Stimulated activated effector memory CD8-positive, alpha-beta T cell treated with anti-CD3 and anti-CD28 coated beads, Interleukin-12 subunit alpha, Interleukin-12 subunit beta, amount 100 ng/mL, for 72 hours (primary cell): ENCODE results near the gene OR2A2.
A peak's percentile ranks its signal among the peaks of the same experiment; 100 is the strongest.
"Not testable (repeated sequence)": the region's sequence is repeated elsewhere in the genome, so short reads cannot be mapped to it uniquely, and the experiment has no call there.

Source experiments
- ATAC-seq: fragments of 150-1000 bp; cut with Tn5 transposase; 2 replicates; pipeline ENCODE4 v1.10.0; 2021
- DNase-seq, 2 donors: peaks; one replicate each; pipeline ENCODE4 v3.0.0; 2021 to 2022; ENCODE audit warnings: low spot score in 2 of 2
- H3K27ac Mint-ChIP-seq: one replicate; pipeline ENCODE4 v1.8.0; 2022; ENCODE audit warnings: mild to moderate bottlenecking, mixed read lengths
- H3K36me3 Mint-ChIP-seq: one replicate; pipeline ENCODE4 v1.8.0; 2022; ENCODE audit warnings: mild to moderate bottlenecking, mixed read lengths
- H3K4me1 Mint-ChIP-seq: one replicate; pipeline ENCODE4 v1.8.0; 2022; ENCODE audit warnings: mixed read lengths
- H3K4me3 Mint-ChIP-seq: one replicate; pipeline ENCODE4 v1.8.0; 2022; ENCODE audit warnings: mild to moderate bottlenecking, mixed read lengths
- H3K9me3 Mint-ChIP-seq: one replicate; pipeline ENCODE4 v1.8.0; 2022; ENCODE audit warnings: mixed read lengths

Gene OR2A2

GRCh38 chr7:144127714-144128334, 18.4 kb downstream of the OR2A2 start:
- DNase-seq (peak; percentile 86 to 91), ATAC-seq (peak; percentile 95)
- H3K27ac Mint-ChIP-seq, result no peak overlapping the region
- no peaks in the 10 kb centered on the region for H3K9me3 Mint-ChIP-seq
- no peaks in the 10 kb centered on the region for H3K36me3 Mint-ChIP-seq
- no peak overlapping the region for H3K4me3 Mint-ChIP-seq
- H3K4me1 Mint-ChIP-seq, result peaks cover 5% of the 10 kb centered on the region

- not testable (repeated sequence) for H3K4me3 Mint-ChIP-seq, H3K4me1 Mint-ChIP-seq, DNase-seq, ATAC-seq, H3K9me3 Mint-ChIP-seq, H3K27ac Mint-ChIP-seq, H3K36me3 Mint-ChIP-seq
Observed at GRCh38 chr7:144129601-144130000, 20.2 kb downstream of the OR2A2 start.

- DNase-seq (no peak), ATAC-seq (no peak)
- H3K4me3 Mint-ChIP-seq, result no peak overlapping the region
- peaks cover 5% of the 10 kb centered on the region for H3K4me1 Mint-ChIP-seq
- H3K9me3 Mint-ChIP-seq, result no peaks in the 10 kb centered on the region
- H3K36me3 Mint-ChIP-seq, result no peaks in the 10 kb centered on the region
- H3K27ac Mint-ChIP-seq, result no peak overlapping the region
Observed at GRCh38 chr7:144130730-144131129, 21.3 kb downstream of the OR2A2 start.

GRCh38 chr7:144132262-144132661, 22.9 kb downstream of the OR2A2 start:
- ATAC-seq, result no peak
- Mint-ChIP-seq H3K4me1 (peaks cover 5% of the 10 kb centered on the region), H3K4me3 (no peak overlapping the region), H3K9me3 (no peaks in the 10 kb centered on the region), H3K36me3 (no peaks in the 10 kb centered on the region), H3K27ac (no peak overlapping the region)
- no peak for DNase-seq

- no peaks in the 10 kb centered on the region for H3K9me3 Mint-ChIP-seq
- H3K36me3 Mint-ChIP-seq, result no peaks in the 10 kb centered on the region
- H3K4me3 Mint-ChIP-seq, result no peak overlapping the region
- ATAC-seq (no peak), DNase-seq (no peak)
- no peaks in the 10 kb centered on the region for H3K4me1 Mint-ChIP-seq
- H3K27ac Mint-ChIP-seq, result no peak overlapping the region
Observed at GRCh38 chr7:144133307-144133706, 23.9 kb downstream of the OR2A2 start.

GRCh38 chr7:144134116-144134515, 24.7 kb downstream of the OR2A2 start:
- H3K36me3 Mint-ChIP-seq, result no peaks in the 10 kb centered on the region
- no peak for ATAC-seq
- no peak overlapping the region for H3K27ac Mint-ChIP-seq
- no peak for DNase-seq
- no peak overlapping the region for H3K4me3 Mint-ChIP-seq
- H3K9me3 Mint-ChIP-seq, result no peaks in the 10 kb centered on the region
- no peaks in the 10 kb centered on the region for H3K4me1 Mint-ChIP-seq

GRCh38 chr7:144137501-144137900, 28.1 kb downstream of the OR2A2 start:
- H3K36me3 Mint-ChIP-seq, result no peaks in the 10 kb centered on the region
- no peaks in the 10 kb centered on the region for H3K4me1 Mint-ChIP-seq
- ATAC-seq (no peak), DNase-seq (no peak)
- no peak overlapping the region for H3K4me3 Mint-ChIP-seq
- H3K27ac Mint-ChIP-seq, result no peak overlapping the region
- no peaks in the 10 kb centered on the region for H3K9me3 Mint-ChIP-seq

- DNase-seq (no peak), ATAC-seq (peak; percentile 34)
- Mint-ChIP-seq H3K36me3 (no peaks in the 10 kb centered on the region), H3K27ac (no peak overlapping the region), H3K4me1 (no peaks in the 10 kb centered on the region), H3K9me3 (no peaks in the 10 kb centered on the region), H3K4me3 (no peak overlapping the region)
Observed at GRCh38 chr7:144142187-144142586, 32.8 kb downstream of the OR2A2 start.

GRCh38 chr7:144144426-144144825, 35.0 kb downstream of the OR2A2 start:
- H3K9me3 Mint-ChIP-seq, result peaks cover 16% of the 10 kb centered on the region
- ATAC-seq (no peak), DNase-seq (no peak)
- no peak overlapping the region for H3K4me3 Mint-ChIP-seq
- H3K27ac Mint-ChIP-seq, result no peak overlapping the region
- H3K36me3 Mint-ChIP-seq, result no peaks in the 10 kb centered on the region
- no peaks in the 10 kb centered on the region for H3K4me1 Mint-ChIP-seq

GRCh38 chr7:144148224-144148827, 38.9 kb downstream of the OR2A2 start:
- H3K9me3 Mint-ChIP-seq, result peaks cover 20% of the 10 kb centered on the region
- no peaks in the 10 kb centered on the region for H3K36me3 Mint-ChIP-seq

GRCh38 chr7:144158861-144159260, 49.5 kb downstream of the OR2A2 start:
- H3K27ac Mint-ChIP-seq, result no peak overlapping the region
- DNase-seq (no peak), ATAC-seq (no peak)
- H3K9me3 Mint-ChIP-seq, result no peaks in the 10 kb centered on the region
- no peaks in the 10 kb centered on the region for H3K4me1 Mint-ChIP-seq
- H3K36me3 Mint-ChIP-seq, result no peaks in the 10 kb centered on the region
- H3K4me3 Mint-ChIP-seq, result no peak overlapping the region

More at GRCh38 chr7:144148224-144148827, 38.9 kb downstream of the OR2A2 start:
- ATAC-seq (no peak), DNase-seq (no peak)
- Mint-ChIP-seq H3K4me3 (no peak overlapping the region), H3K27ac (no peak overlapping the region), H3K4me1 (no peaks in the 10 kb centered on the region)
